Measurements from ENCODE around the gene SYNE3. TPM values are rescaled to one million over a fixed set of nuclear protein-coding genes. Genes with fewer than 3 reads are reported as not detected.

SYNE3 gene
- total and polyA plus RNA-seq, 2 of the 8 experiments (the other 6 are each of a cell fraction or from before 2014, with no cell fraction given), result under 0.01 TPM; not detected in 1

GRCh38 chr14:95520346-95520745, 3.9 kb upstream of the SYNE3 start (continued):
- no peak for TF ChIP-seq ASH2L (IDR thresholded peaks at IDR 0.05; ENCODE audit: low read length)
- no peak for TF ChIP-seq CHD1 (IDR thresholded peaks at IDR 0.05; ENCODE audit: low read depth, low read length)
- TF ChIP-seq TAF1 (IDR thresholded peaks at IDR 0.05; ENCODE audit: low read depth, low read length), result no peak

All from H1 (cell line).